CD4-positive, alpha-beta T cell (primary cell): ENCODE measurements around the gene NTS. TPM values are rescaled to one million over a fixed set of nuclear protein-coding genes. Genes with fewer than 3 reads are reported as not detected.

Experiments
- ATAC-seq: fragments of 200-7000 bp; cut with Tn5 transposase; one replicate; pipeline ENCODE4 v1.10.0; 2022; ENCODE audit warnings: mild to moderate bottlenecking; ENCODE audit not compliant: poor library complexity
- CTCF ChIA-PET: fragments of 350-600 bp; sonication (Branson Sonifier 250); formaldehyde crosslinking; loops from one replicate; lab custom pipeline; 2021; ENCODE audit warnings: antibody characterized with exemption, inconsistent platforms; lab: Charles Lee
- POLR2A ChIA-PET: fragments of 350-600 bp; sonication (Branson Sonifier 250); formaldehyde crosslinking; loops from one replicate; lab custom pipeline; 2021; ENCODE audit warnings: antibody characterized with exemption, inconsistent platforms; lab: Charles Lee
- DNase-seq, 14 experiments: peaks; one replicate each; pipeline ENCODE4 v3.0.0-alpha.2; 2013 to 2020; ENCODE audit warnings: mixed read lengths in 2 of 14
- H3K27ac ChIP-seq, 2 donors: one replicate each; pipeline versions ENCODE4 v1.5.1 to v1.7.0; 2013; ENCODE audit warnings: low read length in 2 of 2, low read depth in 1 of 2, mild to moderate bottlenecking in 1 of 2
- H3K27me3 ChIP-seq, 2 experiments: 1 replicate in 1 of 2; 2 replicates in 1 of 2; pipeline versions ENCODE4 v1.6.1 to v1.7.0; 2013; ENCODE audit warnings: low read length in 2 of 2, control low read depth in 1 of 2, mild to moderate bottlenecking in 1 of 2, moderate library complexity in 1 of 2; ENCODE audit not compliant: insufficient read depth in 2 of 2, control insufficient read depth in 1 of 2
- H3K36me3 ChIP-seq: one replicate; pipeline ENCODE4 v1.6.1; 2013; ENCODE audit warnings: low read length, control low read depth; ENCODE audit not compliant: insufficient read depth
- H3K4me1 ChIP-seq: one replicate; pipeline ENCODE4 v1.6.1; 2013; ENCODE audit warnings: low read length, control low read depth; ENCODE audit not compliant: insufficient read depth
- H3K4me3 ChIP-seq: one replicate; pipeline ENCODE4 v1.5.1; 2013; ENCODE audit warnings: mild to moderate bottlenecking, low read length, moderate library complexity
- H3K9me3 ChIP-seq, 2 experiments: 1 replicate in 1 of 2; 2 replicates in 1 of 2; pipeline versions ENCODE4 v1.6.1 to v1.7.0; 2013; ENCODE audit warnings: low read length in 2 of 2, mild to moderate bottlenecking in 2 of 2, control low read depth in 1 of 2, moderate library complexity in 1 of 2; ENCODE audit not compliant: control insufficient read depth in 1 of 2, insufficient read depth in 1 of 2
- H3K27ac Mint-ChIP-seq: one replicate; pipeline ENCODE4 v1.8.0; 2020; ENCODE audit warnings: mixed read lengths
- H3K27me3 Mint-ChIP-seq: one replicate; pipeline ENCODE4 v1.8.0; 2021; ENCODE audit warnings: mixed read lengths
- H3K36me3 Mint-ChIP-seq: one replicate; pipeline ENCODE4 v1.8.0; 2021; ENCODE audit warnings: low read depth, mixed read lengths
- H3K4me1 Mint-ChIP-seq: one replicate; pipeline ENCODE4 v1.8.0; 2021; ENCODE audit warnings: low read depth, mixed read lengths
- H3K4me3 Mint-ChIP-seq: one replicate; pipeline ENCODE4 v1.8.0; 2020; ENCODE audit warnings: mild to moderate bottlenecking, mixed read lengths
- H3K9me3 Mint-ChIP-seq: one replicate; pipeline ENCODE4 v1.8.0; 2020; ENCODE audit warnings: mixed read lengths
- CTCF ChIP-seq: fragments of 200-600 bp; IDR thresholded peaks from one replicate; pipeline ENCODE4 v1.8.0; 2022; ENCODE audit warnings: antibody characterized with exemption, mild to moderate bottlenecking
- intact Hi-C, 2 experiments: fragments of 100-400 bp; cut with DNase I in 1 of 2; cut with micrococcal nuclease in 1 of 2; formaldehyde crosslinking; loops; one replicate each; pipeline versions ENCODE4 v1.15.1 to v1.9.0; 2023 to 2025; cut with DNase I, micrococcal nuclease
- total RNA-seq, 174 experiments: library from RNA in 2 of 174; stranded (reverse) in 2 of 174; gene quantifications; one replicate each; pipeline ENCODE4 v1.2.3 and lab custom pipeline; 2021 to 2026

Gene NTS
- total RNA-seq, 2 experiments from 2014 or later = not detected

GRCh38 chr12:85927166-85927565, 53.1 kb downstream of the NTS start:
- Mint-ChIP-seq H3K4me1 (no peaks in the 10 kb centered on the region), H3K4me3 (no peak overlapping the region), H3K9me3 (peaks cover 2% of the 10 kb centered on the region), H3K27ac (no peak overlapping the region), H3K27me3 (no peaks in the 10 kb centered on the region), H3K36me3 (no peaks in the 10 kb centered on the region)
- no peaks in the 10 kb centered on the region for H3K9me3 ChIP-seq
- no peaks in the 10 kb centered on the region for H3K27me3 ChIP-seq
- ChIA-PET POLR2A (no interaction called here), CTCF (no interaction called here)
- intact Hi-C loops = no loop called here
- no peak for ATAC-seq
- no peaks in the 10 kb centered on the region for H3K36me3 ChIP-seq
- H3K27ac ChIP-seq = no peak overlapping the region
- no peak overlapping the region for H3K4me3 ChIP-seq
- H3K4me1 ChIP-seq = no peaks in the 10 kb centered on the region
- TF ChIP-seq CTCF = no peak
- no peak for DNase-seq

Other genes with a start within 250 kb of the NTS start
- gene RASSF9, start 37.9 kb upstream of the NTS start, total RNA-seq = not detected